Stomach (tissue), 4 donors: ENCODE data around the gene CDC5L.

Experiments used
- EP300 ChIP-seq: sonication (generic); formaldehyde crosslinking; IDR thresholded peaks from one replicate; pipeline ENCODE4 v1.6.1; 2017; ENCODE audit warnings: antibody characterized with exemption
- TF ChIP-seq, protein P1 (sequence below), 7 experiments: fragments of 450-650 bp in 4 of 7; fragments of 200-600 bp in 3 of 7; sonication (generic) in 3 of 7; IDR thresholded peaks; one replicate each; pipeline ENCODE4 v1.5.1; 2016 to 2019; ENCODE audit warnings: antibody characterized with exemption in 7 of 7, control low read depth in 2 of 7, mild to moderate bottlenecking in 1 of 7

DNA sequence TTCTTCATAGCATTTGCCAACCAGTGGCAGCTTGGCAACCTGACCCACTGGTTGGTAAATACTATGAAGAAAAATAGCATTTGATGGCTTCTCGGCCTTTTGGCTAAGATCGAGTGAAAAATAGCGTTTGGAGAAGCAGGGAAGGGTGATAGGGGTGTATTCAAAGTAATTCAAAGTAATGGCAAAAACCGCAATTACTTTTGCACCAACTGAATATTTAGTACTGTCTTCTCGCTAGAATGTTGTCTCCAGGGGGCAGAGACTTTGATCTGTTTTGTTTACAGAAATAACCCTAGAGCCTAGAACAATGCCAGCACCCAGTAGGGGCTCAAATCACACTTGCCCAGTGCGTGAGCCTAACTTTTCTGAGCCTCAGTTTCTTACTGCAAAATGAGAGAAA, 106.1 kb downstream of the CDC5L start:
- no peak for TF ChIP-seq EP300
- TF ChIP-seq, protein P1, sequence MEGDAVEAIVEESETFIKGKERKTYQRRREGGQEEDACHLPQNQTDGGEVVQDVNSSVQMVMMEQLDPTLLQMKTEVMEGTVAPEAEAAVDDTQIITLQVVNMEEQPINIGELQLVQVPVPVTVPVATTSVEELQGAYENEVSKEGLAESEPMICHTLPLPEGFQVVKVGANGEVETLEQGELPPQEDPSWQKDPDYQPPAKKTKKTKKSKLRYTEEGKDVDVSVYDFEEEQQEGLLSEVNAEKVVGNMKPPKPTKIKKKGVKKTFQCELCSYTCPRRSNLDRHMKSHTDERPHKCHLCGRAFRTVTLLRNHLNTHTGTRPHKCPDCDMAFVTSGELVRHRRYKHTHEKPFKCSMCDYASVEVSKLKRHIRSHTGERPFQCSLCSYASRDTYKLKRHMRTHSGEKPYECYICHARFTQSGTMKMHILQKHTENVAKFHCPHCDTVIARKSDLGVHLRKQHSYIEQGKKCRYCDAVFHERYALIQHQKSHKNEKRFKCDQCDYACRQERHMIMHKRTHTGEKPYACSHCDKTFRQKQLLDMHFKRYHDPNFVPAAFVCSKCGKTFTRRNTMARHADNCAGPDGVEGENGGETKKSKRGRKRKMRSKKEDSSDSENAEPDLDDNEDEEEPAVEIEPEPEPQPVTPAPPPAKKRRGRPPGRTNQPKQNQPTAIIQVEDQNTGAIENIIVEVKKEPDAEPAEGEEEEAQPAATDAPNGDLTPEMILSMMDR (IDR thresholded peaks at IDR 0.05), result no peak
